CD4-positive, alpha-beta T cell treated with Interleukin-1 beta for 1 hour (primary cell): ENCODE results near the gene PHKG1.
"Not testable (repeated sequence)": the region's sequence is repeated elsewhere in the genome, so short reads cannot be mapped to it uniquely, and the experiment has no call there.

ENCODE experiments used
- DNase-seq, 2 donors: peaks; one replicate each; pipeline ENCODE4 v3.0.0-alpha.2; 2020 to 2022

PHKG1 gene

GRCh38 chr7:56033671-56034432, 58.9 kb downstream of the PHKG1 start:
- peak; percentile 74 to 76 for DNase-seq

- DNase-seq: not testable (repeated sequence)
Observed at GRCh38 chr7:56032578-56032977, 60.2 kb downstream of the PHKG1 start.

- not testable (repeated sequence) for DNase-seq
Observed at GRCh38 chr7:56031556-56031955, 61.2 kb downstream of the PHKG1 start.

- no peak for DNase-seq
Observed at GRCh38 chr7:56030340-56030739, 62.4 kb downstream of the PHKG1 start.
